Neuronal stem cell (in vitro differentiated cells): ENCODE data around the gene WDR45B.

Experiments
- DNase-seq: peaks from one replicate; pipeline ENCODE4 v3.0.0-alpha.2; 2013; ENCODE audit warnings: low spot score
- H2AFZ ChIP-seq: one replicate; pipeline ENCODE4 v1.6.1; 2013; ENCODE audit warnings: mild to moderate bottlenecking, low read length, inconsistent platforms
- H2AK5ac ChIP-seq: 2 replicates; pipeline ENCODE4 v1.6.1; 2013; ENCODE audit warnings: low read depth, mild to moderate bottlenecking, inconsistent platforms, low read length, moderate library complexity, mixed read lengths
- H2BK120ac ChIP-seq: 2 replicates; pipeline ENCODE4 v1.6.1; 2013; ENCODE audit warnings: low read depth, mild to moderate bottlenecking, inconsistent platforms, low read length, moderate library complexity, mixed read lengths
- H2BK12ac ChIP-seq: one replicate; pipeline ENCODE4 v1.6.1; 2013; ENCODE audit warnings: low read length, inconsistent platforms
- H2BK15ac ChIP-seq: 2 replicates; pipeline ENCODE4 v1.6.1; 2013; ENCODE audit warnings: mild to moderate bottlenecking, low read length, inconsistent platforms, mixed read lengths
- H2BK5ac ChIP-seq: one replicate; pipeline ENCODE4 v1.6.1; 2013; ENCODE audit warnings: inconsistent platforms, mild to moderate bottlenecking, low read length, moderate library complexity
- H3K14ac ChIP-seq: one replicate; pipeline ENCODE4 v1.6.1; 2013; ENCODE audit warnings: low read length, inconsistent platforms
- H3K18ac ChIP-seq: 2 replicates; pipeline ENCODE4 v1.6.1; 2013; ENCODE audit warnings: low read length, inconsistent platforms
- H3K23ac ChIP-seq: 2 replicates; pipeline ENCODE4 v1.6.1; 2013; ENCODE audit warnings: low read depth, mild to moderate bottlenecking, mixed read lengths, low read length, inconsistent platforms; ENCODE audit not compliant: poor library complexity
- H3K27ac ChIP-seq: replicated peaks from 3 replicates; pipeline ENCODE4 v1.5.1; 2013; ENCODE audit warnings: low read length, inconsistent platforms
- H3K27me3 ChIP-seq, 3 experiments: 2 replicates each; pipeline ENCODE4 v1.6.1; 2013; ENCODE audit warnings: low read length in 3 of 3, mild to moderate bottlenecking in 2 of 3, inconsistent platforms in 1 of 3, low read depth in 1 of 3, mixed read lengths in 1 of 3, moderate library complexity in 1 of 3; ENCODE audit not compliant: control insufficient read depth in 3 of 3, insufficient read depth in 3 of 3
- H3K36me3 ChIP-seq, 2 donors: replicated peaks in 1 of 2; 2 replicates each; pipeline ENCODE4 v1.6.1; 2013; ENCODE audit warnings: low read length in 2 of 2; ENCODE audit not compliant: control insufficient read depth in 2 of 2, insufficient read depth in 2 of 2
- H3K4ac ChIP-seq: 2 replicates; pipeline ENCODE4 v1.6.1; 2013; ENCODE audit warnings: inconsistent platforms, mild to moderate bottlenecking, low read length, moderate library complexity
- H3K4me1 ChIP-seq, 2 donors: 1 replicate in 1 of 2; 2 replicates in 1 of 2; pipeline ENCODE4 v1.6.1; 2013; ENCODE audit warnings: low read length in 2 of 2, low read depth in 1 of 2; ENCODE audit not compliant: control insufficient read depth in 2 of 2, insufficient read depth in 1 of 2
- H3K4me2 ChIP-seq: one replicate; pipeline ENCODE4 v1.6.1; 2013; ENCODE audit warnings: mild to moderate bottlenecking, low read length, inconsistent platforms; ENCODE audit not compliant: insufficient read depth, poor library complexity, severe bottlenecking
- H3K4me3 ChIP-seq, 2 donors: 2 replicates each; pipeline ENCODE4 v1.5.1; 2013; ENCODE audit warnings: low read length in 2 of 2, mild to moderate bottlenecking in 2 of 2, inconsistent platforms in 1 of 2, moderate library complexity in 1 of 2
- H3K79me1 ChIP-seq: one replicate; pipeline ENCODE4 v1.6.1; 2013; ENCODE audit warnings: low read depth, mild to moderate bottlenecking, inconsistent platforms, low read length, moderate library complexity
- H3K9ac ChIP-seq: one replicate; pipeline ENCODE4 v1.6.1; 2013; ENCODE audit warnings: mild to moderate bottlenecking, low read depth, low read length, inconsistent platforms; ENCODE audit not compliant: poor library complexity
- H3K9me3 ChIP-seq, 2 donors: replicated peaks in 1 of 2; 2 replicates each; pipeline versions ENCODE3 to v1.6.1; 2013; ENCODE audit warnings: low read length in 2 of 2, mild to moderate bottlenecking in 2 of 2, inconsistent platforms in 1 of 2, low read depth in 1 of 2, mixed read lengths in 1 of 2, moderate library complexity in 1 of 2; ENCODE audit not compliant: control insufficient read depth in 2 of 2, insufficient read depth in 1 of 2
- H4K8ac ChIP-seq: one replicate; pipeline ENCODE4 v1.6.1; 2013; ENCODE audit warnings: low read depth, mild to moderate bottlenecking, inconsistent platforms, low read length, moderate library complexity
- H4K91ac ChIP-seq: one replicate; pipeline ENCODE4 v1.6.1; 2013; ENCODE audit warnings: low read length, low read depth, mild to moderate bottlenecking, inconsistent platforms; ENCODE audit not compliant: poor library complexity
- WGBS, 2 donors: extraction: QIAGEN DNeasy Blood & Tissue Kit; methylation state at CpG; one replicate each; pipeline ENCODE4 v1.1.7; 2013; ENCODE audit warnings: missing lambda C conversion rate in 2 of 2, mixed read lengths in 1 of 2; ENCODE audit not compliant: insufficient read length in 2 of 2, insufficient replicate concordance in 1 of 2; ENCODE audit errors: extremely low coverage in 2 of 2; 5-methylcytosine and 5-hydroxymethylcytosine counted together

The WDR45B gene

GRCh38 chr17:82686366-82687324 is 38.4 kb upstream of the WDR45B start:
- Histone ChIP-seq H3K23ac (no peak overlapping the region), H4K8ac (no peak overlapping the region), H2BK120ac (no peak overlapping the region), H3K4me1 (peaks cover 5 to 13% of the 10 kb centered on the region in 2 donors), H4K91ac (no peak overlapping the region), H2BK15ac (no peak overlapping the region), H2AK5ac (peak overlapping the region; percentile 92), H3K14ac (no peak overlapping the region), H3K27me3 (no peaks in the 10 kb centered on the region), H3K79me1 (no peaks in the 10 kb centered on the region), H3K4ac (no peak overlapping the region), H3K4me2 (no peak overlapping the region), H3K36me3 (no peaks in the 10 kb centered on the region), H3K9ac (no peak overlapping the region), H2BK5ac (no peak overlapping the region), H3K27ac (no peak overlapping the region), H3K18ac (no peak overlapping the region), H3K9me3 (peaks cover 2 to 6% of the 10 kb centered on the region in 2 donors), H3K4me3 (no peak overlapping the region), H2BK12ac (no peak overlapping the region), H2AFZ (no peak overlapping the region)
- no peak for DNase-seq
- WGBS, 2 donors = no CpG with 5 or more reads among the region's 19 CpGs

DNA sequence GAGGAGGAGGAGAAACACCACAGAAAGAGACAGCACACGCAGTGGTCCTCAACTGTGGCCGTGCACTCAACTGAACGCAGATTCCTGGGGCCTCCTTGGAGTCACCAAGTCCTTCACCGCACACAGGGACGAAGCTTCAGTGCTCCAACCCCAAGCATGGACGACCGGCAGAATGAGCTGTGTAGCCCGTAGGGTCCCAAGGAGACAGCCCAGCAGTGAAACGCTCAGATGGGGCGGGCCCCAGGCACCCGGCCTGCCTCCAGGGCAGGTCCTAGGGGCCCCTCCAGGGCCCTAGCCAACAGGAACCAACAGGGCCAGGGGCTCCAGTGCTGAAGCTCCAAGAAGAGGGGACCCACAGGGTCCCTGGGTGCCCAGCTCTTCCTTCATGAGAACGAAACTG is 37.0 kb upstream of the WDR45B start:
- Histone ChIP-seq H2BK120ac (no peak overlapping the region), H2BK12ac (no peak overlapping the region), H3K27me3 (no peaks in the 10 kb centered on the region), H2BK15ac (no peak overlapping the region), H3K18ac (peak overlapping the region; percentile 57), H3K4me2 (no peak overlapping the region), H3K23ac (no peak overlapping the region), H3K14ac (peak overlapping the region; percentile 8), H3K36me3 (no peaks in the 10 kb centered on the region), H3K9me3 (peaks cover 4 to 13% of the 10 kb centered on the region in 2 donors), H3K9ac (no peak overlapping the region), H3K4ac (no peak overlapping the region), H2BK5ac (no peak overlapping the region), H2AFZ (no peak overlapping the region), H3K4me1 (peaks cover 0 to 2% of the 10 kb centered on the region in 2 donors), H4K91ac (no peak overlapping the region), H4K8ac (no peak overlapping the region), H2AK5ac (no peak overlapping the region), H3K79me1 (no peaks in the 10 kb centered on the region), H3K4me3 (no peak overlapping the region), H3K27ac (no peak overlapping the region)
- no peak for DNase-seq
- no CpG with 5 or more reads among the region's 12 CpGs for WGBS, 2 donors

DNA sequence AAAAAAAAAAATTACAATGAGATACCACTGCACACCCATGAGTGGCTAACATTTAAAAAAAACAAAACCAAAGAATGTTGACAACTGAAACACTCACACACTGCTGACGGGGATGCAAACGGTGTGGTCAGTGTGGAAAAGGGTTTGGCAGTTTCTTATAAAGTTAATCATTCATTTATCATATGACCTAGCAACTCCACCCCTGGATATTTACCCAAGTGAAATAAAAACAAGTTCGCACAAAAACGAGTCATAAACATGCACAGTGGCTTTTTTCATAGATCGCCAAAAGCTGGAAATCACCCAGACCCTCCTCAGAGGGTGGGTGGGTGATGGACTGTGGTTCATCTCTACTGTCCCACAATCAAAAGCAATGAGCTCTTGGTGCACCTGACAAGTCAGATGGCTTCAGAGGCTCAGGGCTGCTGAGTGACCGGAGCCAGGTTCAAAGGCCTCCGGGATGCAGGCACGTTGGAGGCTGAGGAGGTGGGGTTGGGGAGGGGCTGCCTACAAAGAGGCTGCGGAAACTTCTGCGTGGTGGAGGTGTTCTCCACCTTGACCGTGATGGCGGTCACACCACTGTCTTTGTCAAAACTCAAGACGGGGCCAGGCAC is 36.1 kb upstream of the WDR45B start:
- no CpG with 5 or more reads among the region's 13 CpGs for WGBS, 2 donors
- Histone ChIP-seq H4K91ac (no peak overlapping the region), H2AK5ac (no peak overlapping the region), H4K8ac (no peak overlapping the region), H3K36me3 (no peaks in the 10 kb centered on the region), H3K9ac (no peak overlapping the region), H2BK15ac (no peak overlapping the region), H3K4me1 (no peaks in the 10 kb centered on the region), H3K79me1 (no peaks in the 10 kb centered on the region), H3K14ac (no peak overlapping the region), H3K23ac (peak overlapping the region; percentile 31), H3K9me3 (peaks cover 4 to 13% of the 10 kb centered on the region in 2 donors), H2BK5ac (no peak overlapping the region), H3K27ac (no peak overlapping the region), H3K18ac (no peak overlapping the region), H3K27me3 (no peaks in the 10 kb centered on the region), H2AFZ (no peak overlapping the region), H3K4ac (no peak overlapping the region), H2BK120ac (no peak overlapping the region), H3K4me2 (no peak overlapping the region), H2BK12ac (no peak overlapping the region), H3K4me3 (no peak overlapping the region)
- DNase-seq = no peak

DNA sequence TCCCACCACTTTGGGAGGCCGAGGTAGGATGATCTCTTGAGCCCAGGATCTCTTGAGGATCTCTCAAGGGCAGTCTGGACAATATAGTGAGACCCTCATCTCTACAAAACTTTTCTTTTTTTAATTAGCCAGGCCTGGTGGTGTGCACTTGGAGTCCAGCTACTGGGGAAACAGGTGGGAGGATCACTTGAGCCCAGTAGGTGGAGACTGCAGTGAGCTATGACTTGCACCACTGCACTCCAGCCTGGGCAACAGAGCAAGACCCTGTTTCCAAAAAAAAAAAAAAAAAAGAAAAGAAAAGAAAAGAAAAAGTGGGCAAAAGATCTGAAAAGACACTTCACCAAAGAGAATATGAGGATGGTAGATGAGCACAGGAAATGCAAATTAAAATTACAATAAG is 35.3 kb upstream of the WDR45B start:
- Histone ChIP-seq H2BK15ac (no peak overlapping the region), H3K9ac (no peak overlapping the region), H4K8ac (no peak overlapping the region), H3K79me1 (no peaks in the 10 kb centered on the region), H3K36me3 (no peaks in the 10 kb centered on the region), H3K18ac (no peak overlapping the region), H3K4me2 (no peak overlapping the region), H2AFZ (no peak overlapping the region), H2BK12ac (no peak overlapping the region), H3K4me1 (no peaks in the 10 kb centered on the region), H3K4ac (no peak overlapping the region), H3K9me3 (peaks cover 4 to 13% of the 10 kb centered on the region in 2 donors), H2BK5ac (no peak overlapping the region), H2BK120ac (no peak overlapping the region), H3K27me3 (no peaks in the 10 kb centered on the region), H2AK5ac (no peak overlapping the region), H3K4me3 (no peak overlapping the region), H4K91ac (no peak overlapping the region), H3K23ac (no peak overlapping the region), H3K27ac (no peak overlapping the region), H3K14ac (no peak overlapping the region)
- WGBS, 2 donors = no CpG with 5 or more reads among the region's 1 CpG
- DNase-seq = no peak
